GM18861 (cell line): ENCODE measurements around the gene LAMP5.

ENCODE experiments used
- ATAC-seq: cut with Tn5 transposase; IDR thresholded peaks from one replicate; pipeline ENCODE4 v1.9.1; 2021; ENCODE audit not compliant: unreplicated experiment

Gene LAMP5

GRCh38 chr20:9531581-9531980 lies 17.2 kb downstream of the LAMP5 start:
- ATAC-seq, result no peak

- no peak for ATAC-seq
These were observed 17.9 kb downstream of the LAMP5 start for GRCh38 chr20:9532069-9532838.

- ATAC-seq, result no peak
These were observed 19.6 kb downstream of the LAMP5 start for GRCh38 chr20:9534025-9534424.

GRCh38 chr20:9535449-9535848 lies 21.1 kb downstream of the LAMP5 start:
- no peak for ATAC-seq

- ATAC-seq, result no peak
These were observed 28.8 kb downstream of the LAMP5 start for GRCh38 chr20:9543214-9543613.

- no peak for ATAC-seq
These were observed 35.9 kb downstream of the LAMP5 start for GRCh38 chr20:9550283-9550682.

- ATAC-seq, result no peak
These were observed 36.5 kb downstream of the LAMP5 start for GRCh38 chr20:9550871-9551270.

GRCh38 chr20:9551808-9552550 lies 37.6 kb downstream of the LAMP5 start:
- ATAC-seq, result no peak

- ATAC-seq, result no peak
These were observed 41.4 kb downstream of the LAMP5 start for GRCh38 chr20:9555781-9556180.

- no peak for ATAC-seq
These were observed 43.0 kb downstream of the LAMP5 start for GRCh38 chr20:9557411-9557810.

GRCh38 chr20:9565910-9566550 lies 51.6 kb downstream of the LAMP5 start:
- ATAC-seq, result no peak

GRCh38 chr20:9566977-9567376 lies 52.6 kb downstream of the LAMP5 start:
- no peak for ATAC-seq

GRCh38 chr20:9570612-9571011 lies 56.2 kb downstream of the LAMP5 start:
- ATAC-seq, result no peak

GRCh38 chr20:9571783-9572182 lies 57.4 kb downstream of the LAMP5 start:
- ATAC-seq, result no peak

GRCh38 chr20:9572670-9573069 lies 58.3 kb downstream of the LAMP5 start:
- ATAC-seq, result no peak

- no peak for ATAC-seq
These were observed 59.2 kb downstream of the LAMP5 start for GRCh38 chr20:9573335-9574151.

- no peak for ATAC-seq
These were observed 59.8 kb downstream of the LAMP5 start for GRCh38 chr20:9574181-9574580.

- no peak for ATAC-seq
These were observed 60.4 kb downstream of the LAMP5 start for GRCh38 chr20:9574776-9575175.

GRCh38 chr20:9575836-9576235 lies 61.4 kb downstream of the LAMP5 start:
- no peak for ATAC-seq

GRCh38 chr20:9576695-9577094 lies 62.3 kb downstream of the LAMP5 start:
- ATAC-seq, result no peak

GRCh38 chr20:9577397-9577796 lies 63.0 kb downstream of the LAMP5 start:
- no peak for ATAC-seq
